ENCODE measurements around the gene ADGRD2.

DNA sequence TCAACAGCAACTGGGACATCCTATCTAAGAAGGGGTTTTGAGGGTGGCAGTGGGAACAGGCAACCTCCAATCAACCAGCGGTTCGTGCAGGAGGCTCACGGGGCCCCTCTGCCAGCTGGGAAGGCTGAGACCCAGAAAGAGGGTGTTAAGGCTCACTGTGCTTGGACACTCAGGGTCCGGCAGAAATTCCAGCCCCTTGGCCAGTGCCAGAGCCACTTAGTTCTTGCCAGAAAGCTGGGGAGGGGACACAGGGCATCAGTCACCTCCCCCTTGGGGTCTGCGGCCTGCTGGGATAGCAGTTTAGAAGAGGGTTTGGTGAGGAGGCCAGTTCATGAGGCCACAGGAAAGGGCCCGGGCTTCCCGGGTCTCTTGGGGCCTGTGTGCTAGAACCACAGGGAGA, 20.5 kb downstream of the ADGRD2 start:
- TF ChIP-seq POLR2AphosphoS5 (IDR thresholded peaks at IDR 0.05; ENCODE audit: low read depth, low read length) (no peak), REST (IDR thresholded peaks at IDR 0.05; ENCODE audit: insufficient read depth in 1 of 2, low read depth in 2 of 2, low read length in 2 of 2) (no peak), SIN3A (IDR thresholded peaks at IDR 0.05; ENCODE audit: borderline replicate concordance, insufficient read depth, low read length) (no peak), TAF1 (IDR thresholded peaks at IDR 0.05; ENCODE audit: borderline replicate concordance, insufficient read depth, low read length) (no peak)

Data from PFSK-1 (cell line).